Measurements from ENCODE around the gene VRK1.

The VRK1 gene

GRCh38 chr14:96823652-96824051 is 26.5 kb downstream of the VRK1 start:
- peaks cover 55% of the 10 kb centered on the region for H4K20me1 ChIP-seq (ENCODE audit: insufficient read depth, low read length)

GRCh38 chr14:96824283-96824682 is 27.1 kb downstream of the VRK1 start:
- H3K9ac ChIP-seq (ENCODE audit: low read depth, low read length) = no peak overlapping the region
- H3K36me3 ChIP-seq (ENCODE audit: insufficient read depth, low read length) = peaks cover 10% of the 10 kb centered on the region
- no peaks in the 10 kb centered on the region for H3K4me1 ChIP-seq (ENCODE audit: insufficient read depth, low read length)
- H3K27ac ChIP-seq (ENCODE audit: low read length) = no peak overlapping the region
- no peak for DNase-seq
- H3K79me2 ChIP-seq (ENCODE audit: insufficient read depth, low read length) = peaks cover 100% of the 10 kb centered on the region
- no peak overlapping the region for H3K4me3 ChIP-seq (ENCODE audit: low read depth in 1 of 2, low read length in 2 of 2)
- peaks cover 14% of the 10 kb centered on the region for H3K9me3 ChIP-seq (ENCODE audit: insufficient read depth, low read length, severe bottlenecking)
- no peak overlapping the region for H2AFZ ChIP-seq (ENCODE audit: low read depth, low read length)
- no peak for TF ChIP-seq EZH2 (IDR thresholded peaks at IDR 0.05; ENCODE audit: borderline replicate concordance, low read depth, low read length, severe bottlenecking)
- TF ChIP-seq CTCF (IDR thresholded peaks at IDR 0.05; ENCODE audit: borderline replicate concordance, extremely low read depth, low read length, poor library complexity, severe bottlenecking) = no peak
- H3K27me3 ChIP-seq (ENCODE audit: insufficient read depth, low read length, poor library complexity) = no peaks in the 10 kb centered on the region
- no peak for ATAC-seq (ENCODE audit: insufficient read depth, low read depth)
- H3K4me2 ChIP-seq (ENCODE audit: insufficient read depth, low read length) = no peak overlapping the region
- peaks cover 48% of the 10 kb centered on the region for H4K20me1 ChIP-seq (ENCODE audit: insufficient read depth, low read length)

More at GRCh38 chr14:96823652-96824051, 26.5 kb downstream of the VRK1 start:
- peaks cover 10% of the 10 kb centered on the region for H3K36me3 ChIP-seq (ENCODE audit: insufficient read depth, low read length)
- TF ChIP-seq EZH2 (IDR thresholded peaks at IDR 0.05; ENCODE audit: borderline replicate concordance, low read depth, low read length, severe bottlenecking) (no peak), CTCF (IDR thresholded peaks at IDR 0.05; ENCODE audit: borderline replicate concordance, extremely low read depth, low read length, poor library complexity, severe bottlenecking) (no peak)
- ATAC-seq (ENCODE audit: insufficient read depth, low read depth) = no peak
- no peak overlapping the region for H2AFZ ChIP-seq (ENCODE audit: low read depth, low read length)
- H3K4me3 ChIP-seq (ENCODE audit: low read depth in 1 of 2, low read length in 2 of 2) = no peak overlapping the region
- no peak for DNase-seq
- H3K79me2 ChIP-seq (ENCODE audit: insufficient read depth, low read length) = peaks cover 100% of the 10 kb centered on the region
- H3K27ac ChIP-seq (ENCODE audit: low read length) = no peak overlapping the region
- no peak overlapping the region for H3K9ac ChIP-seq (ENCODE audit: low read depth, low read length)
- H3K4me2 ChIP-seq (ENCODE audit: insufficient read depth, low read length) = no peak overlapping the region
- H3K27me3 ChIP-seq (ENCODE audit: insufficient read depth, low read length, poor library complexity) = no peaks in the 10 kb centered on the region
- peaks cover 9% of the 10 kb centered on the region for H3K9me3 ChIP-seq (ENCODE audit: insufficient read depth, low read length, severe bottlenecking)
- H3K4me1 ChIP-seq (ENCODE audit: insufficient read depth, low read length) = no peaks in the 10 kb centered on the region

- Histone ChIP-seq H3K9me3 (ENCODE audit: insufficient read depth, low read length, severe bottlenecking) (peaks cover 20% of the 10 kb centered on the region), H3K27ac (ENCODE audit: low read length) (no peak overlapping the region), H3K4me1 (ENCODE audit: insufficient read depth, low read length) (no peaks in the 10 kb centered on the region), H3K36me3 (ENCODE audit: insufficient read depth, low read length) (peaks cover 16% of the 10 kb centered on the region), H3K4me2 (ENCODE audit: insufficient read depth, low read length) (no peak overlapping the region), H4K20me1 (ENCODE audit: insufficient read depth, low read length) (peaks cover 36% of the 10 kb centered on the region), H3K4me3 (ENCODE audit: low read depth in 1 of 2, low read length in 2 of 2) (no peak overlapping the region), H3K27me3 (ENCODE audit: insufficient read depth, low read length, poor library complexity) (no peaks in the 10 kb centered on the region), H3K79me2 (ENCODE audit: insufficient read depth, low read length) (peaks cover 100% of the 10 kb centered on the region), H2AFZ (ENCODE audit: low read depth, low read length) (no peak overlapping the region), H3K9ac (ENCODE audit: low read depth, low read length) (no peak overlapping the region)
- no peak for ATAC-seq (ENCODE audit: insufficient read depth, low read depth)
- DNase-seq = no peak
- TF ChIP-seq CTCF (IDR thresholded peaks at IDR 0.05; ENCODE audit: borderline replicate concordance, extremely low read depth, low read length, poor library complexity, severe bottlenecking) (no peak), EZH2 (IDR thresholded peaks at IDR 0.05; ENCODE audit: borderline replicate concordance, low read depth, low read length, severe bottlenecking) (no peak)
Observed at GRCh38 chr14:96826818-96827217, 29.6 kb downstream of the VRK1 start.

- Histone ChIP-seq H3K4me3 (ENCODE audit: low read depth in 1 of 2, low read length in 2 of 2) (no peak overlapping the region), H2AFZ (ENCODE audit: low read depth, low read length) (no peak overlapping the region), H3K9me3 (ENCODE audit: insufficient read depth, low read length, severe bottlenecking) (peaks cover 20% of the 10 kb centered on the region), H3K4me1 (ENCODE audit: insufficient read depth, low read length) (no peaks in the 10 kb centered on the region), H3K4me2 (ENCODE audit: insufficient read depth, low read length) (no peak overlapping the region), H3K36me3 (ENCODE audit: insufficient read depth, low read length) (peaks cover 17% of the 10 kb centered on the region), H4K20me1 (ENCODE audit: insufficient read depth, low read length) (peaks cover 39% of the 10 kb centered on the region), H3K27ac (ENCODE audit: low read length) (no peak overlapping the region), H3K9ac (ENCODE audit: low read depth, low read length) (no peak overlapping the region), H3K27me3 (ENCODE audit: insufficient read depth, low read length, poor library complexity) (no peaks in the 10 kb centered on the region), H3K79me2 (ENCODE audit: insufficient read depth, low read length) (peaks cover 100% of the 10 kb centered on the region)
- ATAC-seq (ENCODE audit: insufficient read depth, low read depth) (no peak), DNase-seq (no peak)
- no peak for TF ChIP-seq CTCF (IDR thresholded peaks at IDR 0.05; ENCODE audit: borderline replicate concordance, extremely low read depth, low read length, poor library complexity, severe bottlenecking)
- TF ChIP-seq EZH2 (IDR thresholded peaks at IDR 0.05; ENCODE audit: borderline replicate concordance, low read depth, low read length, severe bottlenecking) = no peak
Observed at GRCh38 chr14:96827290-96827689, 30.1 kb downstream of the VRK1 start.

Measured in DND-41 (cell line).